Measurements from ENCODE around the gene UFC1.

GRCh38 chr1:161130266-161130665 is 23.5 kb upstream of the UFC1 start:
- TF ChIP-seq CTCF (IDR thresholded peaks at IDR 0.05; ENCODE audit: low read depth, low read length, poor library complexity, severe bottlenecking) (no peak), EZH2phosphoT487 (IDR thresholded peaks at IDR 0.05; ENCODE audit: borderline replicate concordance, low read length) (no peak)

Measured in DOHH2 (cell line).